Inflammatory macrophage treated with lipopolysaccharide for 1 hour (primary cell): Measurements from ENCODE around the gene ZNF423.

Source experiments
- DNase-seq, 2 donors: peaks; one replicate each; pipeline ENCODE4 v3.0.0-alpha.2; 2020 to 2022

Gene ZNF423

GRCh38 chr16:49869731-49870130 is 13.8 kb upstream of the ZNF423 start:
- DNase-seq, result no peak

GRCh38 chr16:49867796-49868668 is 12.1 kb upstream of the ZNF423 start:
- DNase-seq, result no peak

GRCh38 chr16:49867234-49867633 is 11.3 kb upstream of the ZNF423 start:
- DNase-seq, result no peak

DNA sequence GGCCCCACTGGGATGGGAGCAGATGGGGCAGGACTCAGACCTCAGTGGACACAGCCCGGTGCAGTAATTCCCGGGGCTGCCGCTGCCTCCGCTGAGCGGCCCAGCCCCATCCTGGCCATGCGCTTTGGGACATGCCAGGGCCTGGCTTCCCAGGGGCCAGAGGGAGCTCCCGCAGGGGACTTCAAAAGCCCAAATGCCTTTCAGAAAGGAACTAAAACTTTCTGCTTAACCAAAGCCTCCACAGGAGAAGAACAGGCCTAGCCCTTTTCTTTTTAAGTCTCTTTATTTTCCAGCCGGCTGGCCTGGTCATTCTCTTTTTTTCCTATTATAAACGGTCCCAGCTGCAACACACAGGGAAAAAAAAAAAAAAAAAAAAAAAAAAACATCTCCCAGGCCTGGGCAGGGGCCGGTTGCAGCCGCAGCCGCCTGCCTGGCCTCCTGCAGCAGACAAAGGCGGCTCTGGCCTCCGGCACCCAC is 10.7 kb upstream of the ZNF423 start:
- DNase-seq, result no peak

- no peak for DNase-seq
Measured at GRCh38 chr16:49862694-49863093, 6.8 kb upstream of the ZNF423 start.

GRCh38 chr16:49861299-49861698 is 5.4 kb upstream of the ZNF423 start:
- DNase-seq, result no peak

GRCh38 chr16:49860593-49860992 is 4.7 kb upstream of the ZNF423 start:
- DNase-seq, result no peak

GRCh38 chr16:49859125-49859811 is 3.4 kb upstream of the ZNF423 start:
- DNase-seq, result peak; percentile 21 to 27

- no peak for DNase-seq
Measured at GRCh38 chr16:49858200-49859124, 2.5 kb upstream of the ZNF423 start.

DNA sequence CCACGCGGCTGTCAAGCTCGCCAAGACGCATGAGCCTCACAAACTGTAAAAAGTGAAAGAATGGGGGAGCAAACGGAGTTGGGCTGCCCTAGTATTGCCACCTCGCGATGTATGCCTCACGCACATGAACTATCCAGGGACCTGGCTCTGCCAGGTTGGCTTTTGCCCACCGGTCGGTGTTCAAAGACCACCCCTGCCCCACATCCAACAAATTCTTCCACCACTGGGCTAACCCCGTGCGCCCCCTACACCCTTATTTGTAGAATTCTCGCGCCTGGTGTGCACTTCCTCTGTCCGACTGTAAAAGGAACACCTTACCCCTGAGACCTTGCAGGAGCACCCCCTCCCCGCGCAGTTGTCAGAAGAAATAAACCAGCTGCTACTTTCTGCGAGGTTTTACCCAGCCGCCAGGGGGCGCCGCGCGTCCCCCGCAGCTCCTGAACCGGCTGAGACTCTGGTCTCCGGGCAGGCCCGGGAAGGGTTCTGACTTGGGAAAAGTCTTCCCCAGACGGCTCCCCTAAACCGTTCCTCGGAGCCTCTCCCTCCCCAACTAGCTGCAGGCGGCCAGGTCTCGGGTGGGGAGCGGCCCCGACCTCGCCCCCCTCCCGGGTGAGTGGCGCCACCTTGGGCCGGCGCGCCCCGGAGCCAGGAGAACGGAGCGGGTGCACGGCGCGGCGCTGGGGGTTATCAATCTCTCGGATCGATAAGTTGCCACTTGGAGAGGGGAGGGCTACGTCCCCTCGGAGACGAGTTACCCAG is 1.7 kb upstream of the ZNF423 start:
- peak; percentile 6 to 51 for DNase-seq

GRCh38 chr16:49856672-49857330 is 889 bp upstream of the ZNF423 start:
- DNase-seq, result peak; percentile 6 to 16

GRCh38 chr16:49855280-49855821 is 561 bp downstream of the ZNF423 start:
- peak in 1 of 2 donors; percentile 14 for DNase-seq

- DNase-seq, result no peak
Measured at GRCh38 chr16:49854796-49855203, 1.1 kb downstream of the ZNF423 start.

GRCh38 chr16:49854188-49854795 is 1.6 kb downstream of the ZNF423 start:
- no peak for DNase-seq

GRCh38 chr16:49852279-49852678 is 3.6 kb downstream of the ZNF423 start:
- no peak for DNase-seq

DNA sequence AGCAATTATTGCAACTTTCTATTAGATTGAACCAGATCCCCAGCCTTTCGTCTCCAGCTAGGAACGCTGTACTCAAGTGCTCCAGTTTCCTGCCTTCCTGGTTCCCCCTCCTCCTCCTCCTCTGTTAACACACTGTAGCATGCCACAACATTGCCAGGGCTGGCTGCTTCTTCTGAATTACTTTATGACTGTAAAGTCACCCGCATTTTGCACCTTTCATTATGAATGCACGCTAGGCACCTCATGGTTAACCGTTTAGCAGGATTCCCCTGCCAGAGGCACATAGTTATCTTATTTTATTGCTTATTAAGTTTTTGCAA is 4.5 kb downstream of the ZNF423 start:
- DNase-seq, result no peak

GRCh38 chr16:49850558-49851467 is 5.1 kb downstream of the ZNF423 start:
- DNase-seq, result no peak

GRCh38 chr16:49849754-49850108 is 6.2 kb downstream of the ZNF423 start:
- no peak for DNase-seq

- no peak for DNase-seq
Measured at GRCh38 chr16:49849037-49849753, 6.7 kb downstream of the ZNF423 start.
